SW480 (cell line): ENCODE measurements around the gene PPP1R9B.

Experiments used
- DNase-seq: peaks from one replicate; pipeline ENCODE4 v3.0.0-alpha.2; 2016; ENCODE audit warnings: low spot score

PPP1R9B gene, protein sequence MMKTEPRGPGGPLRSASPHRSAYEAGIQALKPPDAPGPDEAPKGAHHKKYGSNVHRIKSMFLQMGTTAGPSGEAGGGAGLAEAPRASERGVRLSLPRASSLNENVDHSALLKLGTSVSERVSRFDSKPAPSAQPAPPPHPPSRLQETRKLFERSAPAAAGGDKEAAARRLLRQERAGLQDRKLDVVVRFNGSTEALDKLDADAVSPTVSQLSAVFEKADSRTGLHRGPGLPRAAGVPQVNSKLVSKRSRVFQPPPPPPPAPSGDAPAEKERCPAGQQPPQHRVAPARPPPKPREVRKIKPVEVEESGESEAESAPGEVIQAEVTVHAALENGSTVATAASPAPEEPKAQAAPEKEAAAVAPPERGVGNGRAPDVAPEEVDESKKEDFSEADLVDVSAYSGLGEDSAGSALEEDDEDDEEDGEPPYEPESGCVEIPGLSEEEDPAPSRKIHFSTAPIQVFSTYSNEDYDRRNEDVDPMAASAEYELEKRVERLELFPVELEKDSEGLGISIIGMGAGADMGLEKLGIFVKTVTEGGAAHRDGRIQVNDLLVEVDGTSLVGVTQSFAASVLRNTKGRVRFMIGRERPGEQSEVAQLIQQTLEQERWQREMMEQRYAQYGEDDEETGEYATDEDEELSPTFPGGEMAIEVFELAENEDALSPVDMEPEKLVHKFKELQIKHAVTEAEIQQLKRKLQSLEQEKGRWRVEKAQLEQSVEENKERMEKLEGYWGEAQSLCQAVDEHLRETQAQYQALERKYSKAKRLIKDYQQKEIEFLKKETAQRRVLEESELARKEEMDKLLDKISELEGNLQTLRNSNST

DNA sequence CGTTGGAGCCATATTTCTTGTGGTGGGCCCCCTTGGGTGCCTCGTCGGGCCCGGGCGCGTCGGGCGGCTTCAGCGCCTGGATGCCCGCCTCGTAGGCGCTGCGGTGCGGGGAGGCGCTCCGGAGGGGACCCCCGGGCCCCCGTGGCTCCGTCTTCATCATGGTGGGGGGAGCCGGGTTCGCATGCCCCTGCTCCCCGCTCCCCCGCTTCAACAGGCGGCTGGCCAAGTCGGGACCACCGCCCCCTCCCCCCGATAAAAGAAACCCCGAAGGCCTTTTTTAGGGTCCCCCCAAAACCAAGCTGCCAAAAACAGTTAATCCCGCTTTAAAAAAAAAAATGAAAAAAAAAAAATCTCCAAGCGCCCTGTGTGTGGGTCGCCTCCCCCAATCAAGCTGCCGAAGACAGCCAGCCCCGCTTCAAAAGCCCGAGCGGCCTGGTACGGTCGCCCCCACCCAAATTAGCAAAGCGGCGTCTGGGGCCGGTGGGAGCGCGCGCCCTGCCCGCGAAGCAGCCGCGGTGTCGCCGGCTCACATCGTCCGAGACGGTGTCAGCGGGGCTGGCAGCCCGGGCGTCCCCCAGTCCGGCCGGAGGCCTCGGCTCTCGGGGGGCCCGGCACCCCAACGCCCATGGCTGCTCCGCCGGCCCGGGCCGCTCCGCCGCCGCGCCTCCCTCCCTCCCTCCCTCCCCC lies at the start of gene PPP1R9B:
Gene PPP1R9B (minus strand): TSS at position 324 of the 687 bp plus-strand sequence. CDS start 164 bp downstream, at position 160.
- DNase-seq: no peak

DNA sequence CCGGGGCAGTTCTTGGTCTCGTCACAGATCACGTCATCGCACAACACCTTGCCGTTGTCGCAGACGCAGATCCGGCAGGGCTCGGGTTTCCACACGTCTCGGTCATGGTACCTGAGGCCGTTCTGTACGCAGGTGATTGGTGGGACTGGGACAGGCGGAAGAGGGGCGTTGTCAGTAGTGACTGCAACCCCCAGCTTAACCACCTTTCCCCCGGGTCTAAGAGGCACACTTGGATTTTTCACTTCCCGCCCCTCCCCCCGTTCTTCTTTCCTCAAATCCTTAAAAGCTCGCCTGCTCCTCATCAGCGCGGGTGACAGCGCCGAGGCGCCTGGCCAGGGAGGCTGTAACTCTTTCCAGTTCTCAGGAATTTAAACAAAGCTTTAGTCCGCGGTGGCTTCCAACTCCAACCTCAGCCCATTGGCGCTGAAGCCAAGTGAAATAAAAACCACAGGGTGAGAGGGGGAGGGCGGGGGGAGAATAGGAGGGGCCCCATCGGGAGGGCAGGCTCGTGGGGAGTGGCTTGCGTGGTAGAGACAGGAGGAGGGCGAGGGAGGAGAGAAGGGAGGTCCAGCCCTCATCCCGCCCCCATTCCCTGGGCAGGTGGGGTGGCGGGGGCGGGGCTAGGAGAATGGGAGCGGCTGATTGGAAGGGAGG lies 49.5 kb upstream of the PPP1R9B start:
- DNase-seq: peak; percentile 91

DNA sequence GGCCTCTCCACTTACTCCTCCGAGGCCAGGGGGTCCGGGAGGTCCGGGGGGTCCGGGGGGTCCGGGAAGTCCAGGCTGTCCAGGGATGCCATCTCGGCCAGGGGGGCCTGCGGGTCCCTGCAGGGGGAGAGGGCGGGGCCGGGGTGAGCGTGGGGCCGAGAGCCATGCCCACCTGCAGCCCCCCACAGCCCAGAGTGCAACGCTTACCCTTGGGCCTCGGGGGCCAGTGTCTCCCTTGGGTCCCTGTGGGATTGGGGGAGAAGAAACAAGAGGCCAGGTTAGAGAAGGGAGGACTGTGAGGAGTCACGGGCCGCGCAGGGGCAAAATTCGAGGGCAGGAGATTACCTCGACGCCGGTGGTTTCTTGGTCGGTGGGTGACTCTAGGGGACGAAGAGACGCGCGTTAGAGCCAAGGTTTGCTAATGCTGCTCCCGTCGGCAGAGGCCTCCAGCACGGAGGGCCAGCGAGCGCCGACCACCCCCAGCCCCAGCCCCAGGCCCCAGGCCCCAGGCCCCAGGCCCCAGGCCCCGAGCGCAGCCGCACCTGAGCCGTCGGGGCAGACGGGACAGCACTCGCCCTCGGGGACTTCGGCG lies 48.8 kb upstream of the PPP1R9B start:
- DNase-seq: no peak

DNA sequence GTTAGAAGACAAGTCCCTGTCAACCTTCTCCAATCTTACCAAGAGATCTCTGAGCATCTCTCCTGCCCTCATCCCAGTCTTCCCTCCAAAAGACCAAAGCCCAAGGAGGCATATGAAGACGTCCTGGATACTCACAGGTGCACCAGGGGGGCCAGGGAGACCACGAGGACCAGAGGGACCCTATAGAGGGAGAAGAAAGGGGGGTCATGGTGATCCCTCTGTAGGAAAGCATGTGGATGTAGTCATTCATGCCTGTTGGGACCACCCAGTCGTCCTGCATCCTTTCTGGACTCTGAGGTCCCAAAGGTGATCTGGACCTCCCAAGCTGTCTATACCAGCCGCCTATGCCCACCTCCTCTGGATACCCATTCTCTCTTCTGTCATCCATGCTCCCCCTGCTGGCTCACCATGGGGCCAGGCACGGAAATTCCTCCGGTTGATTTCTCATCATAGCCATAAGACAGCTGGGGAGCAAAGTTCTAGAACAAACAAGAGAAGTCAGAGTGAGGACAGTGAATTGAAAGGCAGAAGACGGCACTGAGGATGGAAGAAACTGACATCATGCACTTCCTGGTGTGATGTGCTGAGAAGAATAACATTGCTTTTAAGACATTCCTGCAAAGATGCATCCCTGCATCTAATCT lies 47.7 kb upstream of the PPP1R9B start:
- peak; percentile 67 for DNase-seq

DNA sequence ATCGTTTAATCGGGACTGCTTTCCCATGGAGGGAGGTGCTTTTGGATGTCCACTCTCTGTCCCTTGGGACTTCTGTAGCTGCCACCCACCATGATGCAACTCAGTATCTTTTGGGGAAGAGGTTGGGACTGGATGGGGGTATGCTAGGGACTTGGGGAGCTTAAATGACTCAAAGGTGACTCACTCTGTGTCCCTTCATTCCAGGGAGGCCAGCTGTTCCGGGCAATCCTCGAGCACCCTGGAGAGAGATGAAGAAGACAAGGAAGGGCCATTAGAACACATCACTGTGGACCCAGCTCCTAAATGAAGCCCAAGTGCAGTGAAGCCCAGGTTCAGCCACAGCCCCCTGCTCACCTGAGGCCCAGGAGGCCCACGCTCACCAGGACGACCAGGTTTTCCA lies 46.3 kb upstream of the PPP1R9B start:
- peak; percentile 59 for DNase-seq

DNA sequence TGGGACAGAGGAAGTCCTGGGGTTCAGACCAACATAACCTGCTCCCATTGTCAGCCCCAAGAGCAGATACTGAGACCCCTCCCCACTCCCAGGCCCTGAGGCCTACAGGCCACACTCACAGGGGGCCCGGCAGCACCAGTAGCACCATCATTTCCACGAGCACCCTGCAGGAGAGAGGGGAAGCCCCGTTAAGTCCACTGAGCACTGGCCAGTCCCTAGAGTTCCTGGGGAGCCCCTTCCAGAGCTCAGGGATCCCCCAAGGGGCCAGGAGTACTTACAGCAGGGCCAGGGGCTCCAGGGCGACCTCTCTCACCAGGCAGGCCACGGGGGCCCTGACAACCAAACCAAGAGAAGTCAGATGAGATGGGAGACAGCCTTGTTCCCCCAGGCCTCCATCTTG lies 45.6 kb upstream of the PPP1R9B start:
- no peak for DNase-seq

DNA sequence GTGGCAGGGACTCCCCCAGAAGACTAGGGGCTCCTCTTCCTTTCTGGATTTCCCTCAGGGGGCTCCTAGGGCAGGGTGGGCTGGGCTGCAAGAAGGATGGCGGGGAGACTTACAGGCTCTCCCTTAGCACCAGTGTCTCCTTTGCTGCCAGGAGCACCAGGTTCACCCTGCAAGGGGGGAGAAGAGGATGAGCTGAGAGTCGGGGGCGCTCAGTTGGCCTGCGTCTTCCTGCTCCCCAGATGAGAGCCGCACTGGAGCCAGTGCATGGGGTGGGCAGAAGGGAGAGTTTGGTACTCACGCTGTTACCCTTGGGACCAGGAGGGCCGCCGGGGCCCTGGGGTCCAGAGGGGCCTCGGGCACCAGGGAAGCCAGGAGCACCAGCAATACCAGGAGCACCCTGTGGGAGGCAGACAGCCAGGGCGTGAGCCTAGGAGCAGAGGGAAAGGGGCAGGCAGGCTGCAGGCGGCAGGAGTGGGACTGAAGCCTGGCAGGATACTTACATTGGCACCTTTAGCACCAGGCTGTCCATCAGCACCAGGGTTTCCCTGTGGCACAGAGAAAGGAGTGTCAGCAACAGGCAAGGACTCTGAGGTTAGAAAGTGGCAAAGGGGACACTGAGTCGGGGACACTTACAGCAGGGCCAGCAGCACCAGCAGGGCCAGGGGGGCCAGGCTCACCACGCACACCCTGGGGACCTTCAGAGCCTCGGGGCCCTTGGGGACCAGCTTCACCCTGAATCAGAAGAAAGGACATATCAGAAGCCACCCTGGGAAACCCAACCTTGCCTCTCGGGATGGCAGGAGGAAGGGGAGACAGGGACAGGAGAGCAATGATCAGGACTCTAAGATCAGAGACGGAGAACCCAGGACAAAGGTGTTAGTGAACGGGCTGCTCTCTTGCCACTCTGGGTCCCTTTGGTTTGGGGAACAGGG lies 44.7 kb upstream of the PPP1R9B start:
- no peak for DNase-seq

DNA sequence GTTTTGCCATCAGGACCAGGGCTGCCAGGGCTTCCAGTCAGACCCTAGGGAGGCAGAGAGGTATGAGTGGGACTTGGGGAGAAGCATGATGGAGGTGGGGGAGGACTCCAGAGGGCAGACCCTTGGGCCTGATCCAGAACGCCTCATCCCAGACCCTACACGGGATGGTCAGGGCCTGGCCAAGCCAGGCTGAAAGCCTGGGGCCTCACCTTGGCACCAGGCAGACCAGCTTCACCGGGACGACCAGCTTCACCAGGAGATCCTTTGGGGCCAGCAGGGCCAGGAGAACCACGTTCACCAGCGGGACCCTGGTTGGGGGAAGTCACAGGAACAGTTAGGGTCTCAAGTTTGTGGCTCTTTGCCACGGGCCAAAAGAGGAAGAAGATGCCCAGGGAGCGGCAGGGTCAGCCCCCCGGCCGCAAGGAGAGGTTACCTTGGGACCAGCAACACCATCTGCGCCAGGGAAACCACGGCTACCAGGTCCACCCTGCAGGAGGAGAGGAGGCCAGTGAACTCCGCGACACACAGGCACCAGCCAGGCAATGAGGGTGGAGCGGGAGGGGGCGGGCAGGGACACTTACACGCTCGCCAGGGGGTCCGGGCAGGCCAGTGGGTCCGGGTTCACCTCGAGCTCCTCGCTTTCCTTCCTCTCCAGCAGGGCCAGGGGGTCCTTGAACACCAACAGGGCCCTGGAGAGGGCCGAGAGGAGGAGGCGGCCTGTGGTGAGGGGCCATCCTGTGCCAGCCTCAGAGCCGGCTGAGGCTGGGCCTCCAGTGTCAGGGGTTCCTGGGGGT lies 43.9 kb upstream of the PPP1R9B start:
- no peak for DNase-seq

DNA sequence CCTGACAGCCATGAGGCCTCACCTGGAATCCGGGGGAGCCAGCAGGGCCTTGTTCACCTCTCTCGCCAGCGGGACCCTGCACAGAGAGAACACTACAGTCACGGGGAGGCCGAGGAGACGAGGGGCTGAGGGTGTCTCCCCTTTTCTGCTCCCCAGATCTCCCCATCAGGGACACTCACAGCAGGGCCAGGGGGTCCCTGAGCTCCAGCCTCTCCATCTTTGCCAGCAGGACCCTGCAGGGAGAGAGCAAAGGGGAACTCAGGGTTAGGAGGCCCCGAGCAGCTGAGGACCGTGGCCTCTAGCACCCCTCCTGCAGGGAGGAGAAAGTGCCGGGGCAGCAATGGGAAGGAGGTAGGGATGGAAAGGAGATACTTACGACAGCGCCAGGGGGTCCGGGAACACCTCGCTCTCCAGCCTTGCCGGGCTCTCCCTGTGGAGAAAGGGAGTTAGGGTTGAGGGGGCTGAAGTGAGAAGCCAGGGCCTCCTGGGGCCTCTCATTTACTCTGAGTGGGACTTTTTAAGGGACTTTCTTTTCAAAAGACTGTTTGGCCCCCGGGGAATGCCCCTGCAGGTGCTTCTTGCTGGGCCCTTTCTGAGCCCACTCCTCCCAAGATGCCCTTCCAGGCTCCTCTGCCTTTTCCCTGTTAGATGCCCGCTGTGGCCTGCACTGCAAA lies 42.3 kb upstream of the PPP1R9B start:
- DNase-seq: no peak

DNA sequence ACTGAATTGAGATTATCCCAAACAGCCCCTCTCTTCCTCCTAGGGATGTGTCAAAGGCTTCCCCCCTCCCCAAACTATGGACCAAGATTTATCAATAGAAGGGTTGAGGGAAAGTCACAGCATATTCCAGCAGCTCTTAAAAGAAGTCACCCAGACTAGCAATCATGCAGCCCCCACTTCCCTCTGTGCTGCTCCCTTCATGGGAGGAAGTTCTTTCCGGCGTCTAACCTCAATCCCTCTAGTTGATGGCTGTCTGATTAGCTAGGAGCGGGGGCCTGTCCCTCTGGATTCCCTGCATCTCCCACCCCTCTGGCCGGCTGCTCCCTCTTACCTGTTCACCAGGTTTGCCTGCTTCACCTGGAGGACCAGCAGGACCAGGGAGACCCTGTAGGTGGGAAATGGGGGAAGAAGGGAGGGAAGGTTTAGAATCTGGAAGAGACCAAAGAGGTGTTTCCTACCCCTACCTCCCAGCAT lies 41.7 kb upstream of the PPP1R9B start:
- DNase-seq: no peak

DNA sequence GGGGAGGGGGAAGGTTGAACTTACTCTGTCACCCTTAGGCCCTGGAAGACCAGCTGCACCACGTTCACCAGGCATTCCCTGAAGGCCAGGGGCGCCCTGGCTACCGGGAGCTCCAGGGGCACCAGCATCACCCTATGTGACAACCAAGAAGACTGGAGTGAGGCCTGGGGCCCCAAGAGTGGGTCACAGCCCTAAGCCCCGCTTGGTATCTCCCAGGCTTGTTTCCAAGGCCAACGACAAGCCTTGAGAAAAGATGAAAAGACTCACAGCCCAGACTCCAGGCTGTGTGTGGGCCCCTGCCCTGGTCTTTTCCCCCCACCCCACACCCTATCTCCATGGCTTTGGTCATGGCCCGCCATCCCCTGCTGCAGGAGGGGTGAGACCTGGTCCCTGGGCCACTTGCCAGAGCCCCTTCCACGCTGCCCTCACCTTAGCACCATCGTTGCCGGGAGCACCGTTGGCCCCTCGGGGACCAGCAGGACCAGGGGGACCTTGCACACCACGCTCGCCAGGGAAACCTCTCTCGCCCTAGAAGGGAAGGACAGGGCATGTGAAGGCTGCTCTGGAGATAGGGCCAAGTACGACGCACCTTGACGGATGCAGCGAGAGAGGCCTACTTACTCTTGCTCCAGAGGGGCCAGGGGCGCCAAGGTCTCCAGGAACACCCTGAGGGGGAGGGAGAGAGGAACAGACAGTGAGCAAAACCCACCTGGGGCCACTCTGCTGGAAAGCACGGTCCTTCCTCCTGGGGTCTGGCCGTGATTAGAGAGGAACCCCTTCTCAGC lies 41.1 kb upstream of the PPP1R9B start:
- DNase-seq: no peak

DNA sequence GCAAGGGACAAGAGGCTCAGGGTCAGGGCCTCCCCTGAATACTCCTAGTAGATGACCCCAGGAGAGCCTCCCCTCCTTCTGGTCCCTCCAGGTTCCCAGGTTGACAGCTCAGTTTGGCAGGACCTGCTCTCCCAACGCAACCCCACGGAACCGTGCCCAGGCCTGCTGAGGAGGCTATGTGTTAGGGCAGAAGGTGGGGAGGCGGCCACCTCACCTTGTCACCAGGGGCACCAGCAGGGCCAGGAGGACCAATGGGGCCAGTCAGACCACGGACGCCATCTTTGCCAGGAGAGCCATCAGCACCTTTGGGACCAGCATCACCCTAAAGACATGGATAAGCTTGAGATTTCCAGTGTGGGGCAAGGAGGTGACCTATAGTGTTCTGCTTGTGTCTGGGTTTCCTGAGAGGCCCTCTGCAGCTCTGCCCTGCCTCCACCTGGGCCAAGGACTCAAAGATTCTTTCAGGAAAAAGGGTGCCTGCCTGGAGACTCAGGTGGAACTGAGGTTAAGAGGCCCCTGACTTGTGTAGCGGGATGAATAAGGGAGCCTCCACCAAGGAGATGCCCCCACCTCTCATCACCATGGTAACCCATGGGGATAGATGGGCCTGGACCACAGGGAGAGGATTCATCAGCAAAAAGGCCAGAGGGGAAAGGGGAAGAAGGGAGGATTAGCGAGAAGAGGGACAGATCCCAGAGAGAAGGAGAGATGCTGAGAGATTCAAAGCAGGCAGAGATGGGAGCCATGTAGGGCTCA lies 40.3 kb upstream of the PPP1R9B start:
- DNase-seq: no peak

DNA sequence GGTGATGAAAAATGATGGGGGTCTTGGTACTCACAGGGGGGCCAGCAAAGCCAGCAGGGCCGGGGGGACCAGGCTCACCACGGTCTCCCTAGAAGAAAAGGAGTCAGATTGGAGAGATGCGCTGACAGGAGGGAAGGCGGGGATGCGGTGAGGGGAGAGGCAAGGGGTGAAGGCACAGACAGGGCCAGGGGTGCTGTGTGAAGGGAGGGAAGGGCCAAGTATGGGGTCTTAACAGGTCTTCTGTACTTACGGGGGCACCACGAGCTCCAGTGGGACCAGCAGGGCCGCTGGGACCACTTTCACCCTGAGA lies 39.8 kb upstream of the PPP1R9B start:
- DNase-seq: no peak

DNA sequence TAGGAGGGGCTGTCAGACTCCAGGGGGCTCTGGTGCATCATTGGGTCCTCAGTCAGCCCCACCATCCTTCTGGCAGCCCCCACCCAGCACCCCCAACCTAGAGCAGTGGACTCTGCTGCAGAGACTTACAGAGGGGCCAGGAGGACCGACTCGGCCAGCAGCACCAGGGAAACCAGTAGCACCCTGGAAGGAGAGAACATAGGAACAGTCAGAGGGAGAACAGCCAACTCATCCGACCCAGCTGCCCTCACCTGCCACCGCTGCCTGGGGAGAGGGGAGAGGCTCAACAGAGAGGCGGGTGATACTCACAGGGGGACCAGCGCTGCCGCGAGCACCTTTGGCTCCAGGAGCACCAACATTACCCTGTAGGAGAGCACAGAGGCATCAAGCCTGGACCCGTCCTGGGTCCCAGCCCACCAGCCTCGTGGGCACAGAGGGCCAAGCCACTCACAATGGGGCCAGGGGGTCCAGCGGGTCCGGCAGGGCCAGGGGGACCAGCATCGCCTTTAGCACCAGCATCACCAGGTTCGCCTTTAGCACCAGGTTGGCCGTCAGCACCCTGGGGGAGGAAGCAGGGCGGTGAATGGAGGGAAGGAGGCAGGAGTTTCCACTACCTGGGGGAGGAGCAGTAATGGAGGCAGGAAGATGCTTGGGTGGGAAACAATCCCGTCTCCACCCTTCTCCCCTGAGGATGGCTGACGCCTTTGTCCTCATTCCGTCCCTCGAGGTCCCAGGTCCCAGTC lies 39.2 kb upstream of the PPP1R9B start:
- no peak for DNase-seq

DNA sequence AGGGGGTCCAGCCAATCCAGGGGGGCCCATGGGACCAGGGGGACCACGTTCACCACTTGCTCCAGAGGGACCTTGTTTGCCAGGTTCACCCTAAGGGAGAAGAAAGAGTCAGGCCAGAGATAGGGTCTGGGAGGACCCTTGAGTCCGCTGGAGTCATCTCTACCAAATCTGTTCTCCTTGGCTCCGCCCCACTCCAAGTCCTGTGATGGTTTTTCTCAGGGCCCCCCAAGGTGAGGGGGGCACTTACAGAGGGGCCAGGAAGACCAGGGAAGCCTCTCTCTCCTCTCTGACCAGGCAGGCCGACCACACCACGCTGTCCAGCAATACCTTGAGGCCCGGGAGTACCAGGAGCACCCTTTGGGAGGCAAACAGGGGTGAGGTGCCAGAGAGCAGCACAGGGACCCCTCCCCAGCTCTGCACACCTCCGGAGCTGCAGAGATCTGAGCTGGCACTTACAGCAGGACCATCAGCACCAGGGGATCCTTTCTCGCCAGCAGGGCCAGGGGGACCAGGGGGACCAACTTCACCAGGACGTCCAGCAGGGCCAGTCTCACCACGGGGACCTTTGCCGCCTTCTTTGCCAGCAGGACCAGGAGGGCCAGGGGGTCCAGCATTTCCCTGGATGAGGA lies 38.6 kb upstream of the PPP1R9B start:
- DNase-seq: no peak

DNA sequence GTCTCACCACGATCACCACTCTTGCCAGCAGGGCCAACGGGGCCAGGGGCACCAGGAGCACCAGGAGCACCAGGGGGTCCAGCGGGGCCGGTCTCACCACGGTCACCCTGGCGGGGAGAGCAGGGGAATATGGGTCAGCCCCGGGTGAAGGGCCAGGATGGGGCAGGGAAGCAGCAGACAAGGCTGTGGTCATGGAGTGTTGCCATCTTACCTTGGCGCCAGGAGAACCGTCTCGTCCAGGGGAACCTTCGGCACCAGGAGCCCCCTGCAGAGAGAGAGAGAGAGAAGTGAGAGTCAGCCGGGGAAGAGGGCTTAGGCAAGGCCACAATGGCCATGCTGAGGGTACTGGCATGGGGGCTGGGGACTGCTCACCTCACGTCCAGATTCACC lies 38.0 kb upstream of the PPP1R9B start:
- no peak for DNase-seq
